GM19395 (cell line): ENCODE results near the gene MROH7.

ENCODE experiments used
- ATAC-seq: cut with Tn5 transposase; IDR thresholded peaks from one replicate; pipeline ENCODE4 v1.9.1; 2021; ENCODE audit warnings: mild to moderate bottlenecking, moderate library complexity; ENCODE audit not compliant: unreplicated experiment

Gene MROH7

DNA sequence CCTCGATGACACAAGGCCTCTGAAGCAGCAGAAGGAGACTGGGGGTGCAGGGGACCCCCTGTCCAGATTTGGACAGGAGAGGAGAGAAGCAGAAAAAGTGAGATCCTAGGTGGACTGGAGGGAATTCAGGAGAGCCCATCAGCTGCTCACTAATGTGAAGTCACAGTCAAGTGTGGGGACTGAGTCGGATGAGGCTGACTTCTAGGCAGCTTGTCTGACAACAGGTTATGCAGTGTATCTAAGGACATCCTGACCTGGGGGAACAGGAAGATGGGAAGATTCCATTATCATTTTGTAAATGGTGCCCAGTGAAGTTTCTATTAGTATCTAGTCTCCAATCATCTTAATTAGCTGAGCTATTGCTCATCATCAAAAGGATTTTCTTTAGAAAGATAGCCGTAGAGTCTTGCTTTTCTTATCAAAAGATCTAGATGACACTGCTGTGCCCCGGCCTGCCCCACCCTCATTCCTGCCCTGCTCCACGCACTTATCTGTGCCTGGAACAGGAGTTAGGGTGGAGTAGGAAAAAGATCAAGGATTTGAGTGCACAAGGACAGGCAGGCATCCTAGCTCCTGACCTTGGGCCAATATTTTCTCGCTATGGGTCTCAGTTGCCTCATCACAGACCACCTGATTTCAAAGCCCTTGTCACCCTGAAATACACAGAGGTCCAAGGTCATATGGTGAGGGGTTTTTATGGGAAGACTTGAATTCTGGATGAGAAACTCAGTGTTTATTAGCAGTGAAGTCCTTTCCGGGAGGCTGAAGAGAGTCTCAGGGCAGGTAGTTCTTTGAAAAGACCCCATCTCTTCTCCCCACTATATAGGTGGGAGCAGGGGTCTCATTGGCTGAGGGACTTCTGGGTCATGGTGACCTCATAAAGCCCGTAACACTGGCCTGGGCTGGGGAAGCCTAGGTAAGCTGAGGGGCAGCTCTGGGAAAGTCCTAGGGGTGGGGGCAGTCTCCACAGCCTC is at the start of gene MROH7:
MROH7 (plus strand) TSS at position 924 of the 974 bp plus-strand sequence. CDS start 11,141 bp downstream, outside the sequence.
- no peak for ATAC-seq

GRCh38 chr1:54593571-54594160 is 47.9 kb upstream of the MROH7 start:
- no peak for ATAC-seq

- no peak for ATAC-seq
Measured at GRCh38 chr1:54594463-54594862, 47.1 kb upstream of the MROH7 start.

DNA sequence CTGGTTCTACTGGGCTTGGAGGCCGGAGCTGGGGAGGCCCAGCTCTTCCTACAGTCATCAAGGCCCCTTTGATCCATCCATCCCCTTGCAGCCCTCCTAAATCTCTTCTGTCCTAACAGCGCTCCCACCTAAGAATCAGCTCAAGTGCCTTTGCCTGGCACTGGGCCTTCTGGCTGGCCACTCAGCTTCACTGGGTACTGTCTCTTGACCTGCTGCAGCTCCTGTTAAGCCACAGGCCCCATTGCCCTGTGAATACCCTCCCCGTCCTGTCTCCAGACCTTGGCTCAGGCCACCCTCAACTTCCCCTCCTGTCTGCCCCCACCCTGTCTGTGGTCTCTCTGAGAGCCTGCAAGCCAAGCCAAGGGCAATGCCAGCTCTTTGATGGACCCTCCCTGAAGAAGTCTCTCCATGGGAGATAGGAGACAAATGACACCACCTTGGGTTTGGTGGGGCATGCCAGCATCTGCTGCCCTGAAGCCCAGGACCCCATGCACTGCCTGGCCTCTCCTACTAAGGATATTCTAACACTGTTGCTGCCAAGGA is 45.6 kb upstream of the MROH7 start:
- ATAC-seq: no peak

DNA sequence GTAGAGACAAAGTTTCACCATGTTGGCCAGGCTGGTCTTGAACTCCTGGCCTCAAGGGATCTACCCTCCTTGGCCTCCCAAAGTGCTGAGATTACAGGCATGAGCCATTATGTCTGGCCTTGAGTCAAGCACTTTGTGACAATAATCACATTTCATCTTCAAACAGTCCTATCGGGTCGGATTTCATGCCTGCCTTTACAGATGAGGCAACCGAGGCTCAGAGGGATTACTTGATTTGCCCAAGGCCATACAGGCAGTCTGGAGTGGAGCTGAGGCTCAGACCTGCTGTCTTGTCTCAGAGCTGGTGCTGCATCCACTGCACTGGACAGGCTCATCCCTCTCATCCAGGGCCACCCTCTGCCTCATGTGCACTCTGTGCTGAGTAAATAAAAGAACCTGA is 44.8 kb upstream of the MROH7 start:
- ATAC-seq: no peak

- no peak for ATAC-seq
Measured at GRCh38 chr1:54597455-54598030, 44.0 kb upstream of the MROH7 start.

DNA sequence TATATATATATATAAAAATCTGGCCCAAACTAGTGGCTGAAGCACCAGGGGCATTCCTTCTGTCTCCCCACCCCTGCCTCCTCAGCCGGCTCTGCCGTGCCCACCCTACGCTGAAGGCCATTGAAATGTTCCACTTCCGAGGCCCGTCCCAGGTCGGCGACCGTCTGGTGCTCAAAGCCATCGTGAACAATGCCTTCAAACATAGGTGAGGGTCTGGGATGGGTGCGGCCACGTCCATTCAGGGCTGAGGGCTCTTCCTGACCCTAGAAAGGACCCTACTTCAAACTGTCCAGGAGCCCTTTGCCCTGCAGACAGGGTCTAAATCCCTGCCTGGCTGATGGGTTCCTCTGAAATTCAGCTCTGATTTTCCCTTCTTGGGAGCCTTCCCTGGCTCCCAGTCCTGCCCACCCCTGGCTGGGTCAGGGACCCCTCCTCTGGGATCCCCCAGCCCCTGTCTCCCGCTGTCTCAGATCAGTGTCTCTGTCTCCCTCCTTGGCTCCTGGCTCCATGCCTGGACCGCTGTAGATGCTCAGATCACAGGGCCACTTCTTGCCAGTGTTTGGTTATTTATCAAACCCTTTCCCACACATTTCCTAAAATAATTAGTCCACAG is 42.3 kb upstream of the MROH7 start:
- no peak for ATAC-seq

- ATAC-seq: no peak
Measured at GRCh38 chr1:54600947-54601721, 40.5 kb upstream of the MROH7 start.

DNA sequence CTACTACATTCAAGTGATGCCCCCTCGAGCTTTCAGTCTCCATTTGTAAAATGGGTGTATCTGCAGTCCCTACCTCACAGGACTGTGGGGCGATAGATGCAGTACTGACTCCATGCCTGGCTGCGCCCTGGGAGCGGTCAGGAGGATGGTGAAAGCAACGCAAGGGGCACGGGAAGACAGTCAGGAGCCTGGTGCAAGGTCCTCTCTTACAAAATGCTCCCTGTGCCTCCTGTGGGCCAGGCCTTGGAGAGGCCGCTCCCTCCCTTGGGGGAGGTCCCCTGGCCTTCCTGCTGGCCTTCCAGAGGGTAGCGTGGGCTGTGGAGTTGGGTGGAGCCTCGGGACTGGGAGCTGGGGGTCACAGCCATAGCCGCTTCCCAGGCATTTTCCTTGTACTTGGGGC is 39.9 kb upstream of the MROH7 start:
- ATAC-seq: no peak

DNA sequence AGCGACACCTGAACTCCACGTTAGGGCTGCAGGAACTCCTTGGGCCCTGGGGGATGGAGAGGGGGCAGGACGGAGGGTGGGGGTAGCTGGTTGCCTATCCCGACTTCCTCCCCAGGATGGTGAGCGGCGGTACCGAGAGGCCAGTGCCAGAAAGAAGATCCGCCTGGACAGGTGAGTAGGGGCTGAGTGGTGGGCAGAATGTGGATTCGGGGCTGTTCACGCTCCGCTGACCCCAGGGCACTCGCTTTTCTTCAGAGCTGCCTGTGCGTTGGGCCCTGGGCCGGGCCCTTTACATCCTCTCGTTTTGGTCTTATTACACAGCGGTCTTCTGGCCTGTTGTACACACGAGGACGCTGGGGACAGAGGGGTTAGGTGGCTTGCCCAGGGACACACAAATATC is 39.0 kb upstream of the MROH7 start:
- no peak for ATAC-seq

DNA sequence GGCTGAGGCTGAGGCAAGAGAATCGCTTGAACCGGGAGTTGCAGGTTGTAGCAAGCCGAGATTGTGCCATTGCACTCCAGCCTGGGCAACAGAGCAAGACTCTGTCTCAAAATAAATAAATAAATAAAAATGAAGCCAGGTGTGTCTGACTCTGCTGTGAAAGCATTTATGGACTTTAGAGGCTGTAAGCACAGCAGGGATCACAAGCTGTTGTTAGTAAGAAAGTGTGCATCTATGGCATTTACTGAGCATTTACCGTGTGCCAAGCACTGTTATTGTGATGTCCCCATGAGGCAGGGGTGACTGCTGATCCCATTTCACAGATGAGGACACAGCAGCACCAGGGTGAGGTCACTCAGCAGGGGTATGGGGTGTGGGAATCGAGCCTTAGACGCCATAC is 38.3 kb upstream of the MROH7 start:
- no peak for ATAC-seq

DNA sequence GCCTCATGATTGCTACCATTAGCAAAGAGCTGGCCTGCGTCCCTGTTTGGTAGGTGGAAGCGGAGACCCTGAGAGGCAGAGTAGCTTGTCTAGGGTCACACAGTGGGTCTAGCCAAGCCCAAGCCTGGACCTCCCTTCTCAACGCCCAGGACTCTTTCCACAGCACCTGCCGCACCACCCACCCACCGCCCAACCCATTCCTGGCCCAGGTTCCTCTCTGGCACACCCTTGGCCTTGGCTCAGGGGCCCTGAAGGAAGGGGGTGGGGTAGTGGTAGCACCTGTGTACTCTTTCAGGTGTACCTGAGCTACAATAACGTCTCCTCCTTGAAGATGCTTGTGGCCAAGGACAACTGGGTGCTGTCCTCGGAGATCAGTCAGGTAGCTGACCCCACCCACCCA is 37.5 kb upstream of the MROH7 start:
- ATAC-seq: no peak

DNA sequence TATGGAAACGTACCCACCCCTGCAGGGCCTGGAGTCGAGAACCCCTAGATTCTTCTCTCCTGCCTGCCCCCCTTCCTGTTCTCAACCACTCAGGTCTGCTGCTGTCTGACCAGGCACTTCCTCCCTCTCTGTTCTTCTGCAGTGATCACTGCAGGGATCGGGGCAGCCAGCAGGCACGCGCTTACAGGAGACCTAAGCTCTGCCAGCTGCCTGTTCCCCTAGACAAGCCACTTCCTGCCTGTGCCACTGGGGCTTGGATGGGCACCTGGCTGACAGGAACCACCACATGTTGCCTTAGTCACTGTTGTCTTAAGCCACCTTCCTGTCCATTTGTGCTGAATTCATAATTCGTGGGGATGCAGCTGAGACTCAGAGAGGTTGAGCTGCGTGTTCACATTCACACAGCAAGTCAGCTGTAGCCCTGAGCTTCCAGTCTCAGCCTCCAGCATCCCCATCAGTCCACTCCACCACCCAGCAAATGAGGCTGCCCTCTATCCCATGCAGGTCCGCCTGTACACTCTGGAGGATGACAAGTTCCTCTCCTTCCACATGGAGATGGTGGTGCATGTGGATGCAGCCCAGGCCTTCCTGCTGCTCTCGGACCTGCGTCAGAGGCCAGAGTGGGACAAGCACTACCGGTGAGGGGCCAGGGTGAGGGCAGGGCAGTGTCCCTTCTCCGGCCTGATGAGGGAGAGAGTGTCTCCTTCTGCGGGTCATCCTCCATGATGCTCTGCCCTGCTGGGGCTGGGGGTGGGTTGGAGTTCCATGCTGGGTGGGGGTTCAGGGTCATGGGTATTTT is 36.8 kb upstream of the MROH7 start:
- no peak for ATAC-seq

GRCh38 chr1:54606096-54606989 is 35.2 kb upstream of the MROH7 start:
- no peak for ATAC-seq

DNA sequence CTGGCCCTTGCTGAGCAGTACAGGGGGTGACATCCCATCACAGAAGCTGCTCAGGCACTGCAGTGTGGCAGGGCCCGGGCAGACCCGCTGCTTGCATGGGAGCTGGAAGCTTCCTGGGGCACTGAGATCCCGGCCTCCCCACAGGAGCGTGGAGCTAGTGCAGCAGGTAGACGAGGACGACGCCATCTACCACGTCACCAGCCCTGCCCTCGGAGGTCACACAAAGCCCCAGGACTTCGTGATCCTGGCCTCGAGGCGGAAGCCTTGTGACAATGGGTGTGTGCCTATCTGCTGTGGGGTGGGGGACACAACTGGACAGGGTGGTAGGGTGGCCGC is 34.6 kb upstream of the MROH7 start:
- ATAC-seq: no peak

DNA sequence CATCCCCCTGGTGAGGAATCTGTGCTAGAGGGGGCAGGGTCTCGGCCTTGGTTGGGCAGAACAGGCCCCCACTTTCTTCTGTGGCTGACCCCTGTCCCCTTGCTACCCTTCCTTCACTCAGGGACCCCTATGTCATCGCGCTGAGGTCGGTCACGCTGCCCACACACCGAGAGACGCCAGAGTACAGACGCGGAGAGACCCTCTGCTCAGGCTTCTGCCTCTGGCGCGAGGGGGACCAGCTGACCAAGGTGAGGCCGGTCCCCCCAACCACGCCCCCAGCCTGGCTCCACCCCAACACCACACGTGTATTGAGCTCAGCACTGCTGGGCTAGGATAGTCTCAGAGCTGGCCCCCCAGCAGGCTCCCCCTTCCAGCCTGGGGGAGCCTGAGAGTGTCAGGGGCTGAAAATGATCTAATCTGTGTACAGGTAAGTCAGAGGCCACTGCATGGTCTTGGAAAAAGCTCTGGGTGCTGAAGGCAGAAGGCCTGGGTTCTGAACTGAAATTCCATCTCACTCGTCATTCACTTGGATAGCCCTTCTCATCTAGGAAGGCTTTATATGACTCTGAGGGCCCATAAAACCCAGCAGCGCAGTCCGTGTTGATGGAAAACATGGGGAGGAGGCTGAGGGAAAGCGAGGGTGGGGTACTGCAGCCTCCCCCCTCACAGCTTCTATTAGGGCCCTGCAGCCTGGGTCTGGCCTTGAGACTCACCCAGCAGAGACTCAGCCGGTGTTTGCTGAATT is 33.6 kb upstream of the MROH7 start:
- no peak for ATAC-seq

DNA sequence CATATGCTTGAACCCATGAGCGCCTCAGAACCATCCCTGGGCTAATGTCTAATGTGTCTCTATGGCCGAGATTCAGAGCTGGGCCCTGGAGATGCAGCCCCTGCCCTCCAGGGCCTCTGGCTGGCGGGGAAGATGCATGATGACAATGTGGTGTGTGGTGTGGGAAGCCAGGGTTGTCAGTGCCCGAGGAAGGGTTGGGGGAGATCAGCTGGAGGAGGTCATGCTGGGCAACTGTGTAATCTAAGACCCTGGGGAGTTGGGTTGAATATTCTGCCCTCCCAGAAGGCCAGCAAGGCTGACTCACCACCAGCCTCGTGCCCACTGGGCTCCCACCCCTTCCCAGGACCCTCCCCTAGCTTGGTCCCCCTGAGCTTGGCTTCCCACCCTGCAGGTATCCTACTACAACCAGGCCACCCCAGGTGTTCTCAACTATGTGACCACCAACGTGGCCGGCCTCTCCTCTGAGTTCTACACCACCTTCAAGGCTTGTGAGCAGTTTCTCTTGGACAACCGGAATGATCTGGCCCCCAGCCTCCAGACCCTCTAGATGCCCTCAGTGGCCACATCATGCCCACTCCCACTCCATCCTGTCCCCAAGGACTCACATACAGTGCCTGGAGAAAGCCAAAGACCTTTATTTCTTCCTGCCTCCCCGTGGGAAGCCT is 32.9 kb upstream of the MROH7 start:
- ATAC-seq: no peak
